ENCODE results near the gene KIF5B. TPM values are rescaled to one million over a fixed set of nuclear protein-coding genes. Genes with fewer than 3 reads are reported as not detected.

KIF5B gene
- total and polyA plus RNA-seq, 10 of the 15 experiments (the other 5 are each of a cell fraction or from before 2014, with no cell fraction given) = 14.7 to 47.4 (median 33.1) TPM

DNA sequence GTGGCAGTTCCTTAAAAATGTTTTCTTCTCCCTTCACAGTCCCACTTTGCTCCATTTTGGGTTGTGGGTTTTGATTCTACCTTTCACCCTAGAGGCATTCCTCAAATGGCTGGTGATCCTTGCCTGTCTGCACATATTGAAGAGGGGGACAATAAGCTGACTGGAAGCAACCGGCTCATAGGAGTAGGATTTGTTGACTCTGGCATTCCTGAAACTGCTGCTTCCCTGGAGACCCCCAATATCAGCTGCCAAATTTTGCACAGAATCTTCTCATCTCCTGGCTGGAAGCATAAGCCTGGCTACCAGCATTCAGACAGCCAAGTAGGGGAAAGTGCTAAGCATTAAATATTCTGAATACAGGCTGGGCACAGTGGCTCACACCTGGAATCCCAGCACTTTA lies 53.7 kb downstream of the KIF5B start:
- Histone ChIP-seq H3K4me3 (no peak overlapping the region), H3K27ac (ENCODE audit: control insufficient read depth, insufficient read depth) (no peak overlapping the region), H3K4me2 (ENCODE audit: control insufficient read depth, insufficient read depth) (no peak overlapping the region), H2AFZ (ENCODE audit: control insufficient read depth, low read depth, low read length) (no peak overlapping the region), H3K36me3 (ENCODE audit: control insufficient read depth in 2 of 2, insufficient read depth in 2 of 2, low read length in 1 of 2) (no peaks in the 10 kb centered on the region; a peak in 2 of 4 replicates), H3K4me1 (ENCODE audit: control insufficient read depth, insufficient read depth, low read length) (no peaks in the 10 kb centered on the region), H4K20me1 (ENCODE audit: control insufficient read depth, insufficient read depth) (no peaks in the 10 kb centered on the region), H3K27me3 (replicated peaks in 1 of 2; ENCODE audit: control insufficient read depth in 2 of 2, insufficient read depth in 2 of 2, low read length in 1 of 2) (no peaks in the 10 kb centered on the region), H3K9ac (ENCODE audit: control insufficient read depth, insufficient read depth, low read length) (no peak overlapping the region), H3K9me3 (replicated peaks; ENCODE audit: control insufficient read depth, insufficient read depth, low read length) (no peaks in the 10 kb centered on the region; the same call in 2 of the 3 replicates), H3K79me2 (ENCODE audit: control insufficient read depth, insufficient read depth, low read length) (no peaks in the 10 kb centered on the region)
- RAD21 ChIA-PET (ENCODE audit: unreplicated experiment) = interaction anchor here (2.2 kb wide), 1 partner anchor 141 kb away, joined by 6 read pairs; no protein-coding TSS in a partner anchor
- in situ Hi-C loops (cut with MboI) (no loop called here), intact Hi-C loops (cut with micrococcal nuclease; ENCODE audit: unreplicated experiment) (no loop called here)
- DNase-seq (ENCODE audit: low read depth, low spot score) (no peak), FAIRE-seq (no peak), ATAC-seq (no peak)
- CTCF ChIA-PET = interaction anchor here (1.0 to 9.2 kb wide), 2 partner anchors 72 to 141 kb away, joined by 3 to 112 read pairs; no protein-coding TSS in a partner anchor
- no TSS peak for BruUV-seq (replicated peaks)
- SMC1A ChIA-PET (ENCODE audit: uncharacterized antibody, unreplicated experiment) = interaction anchor here (0.8 kb wide), 1 partner anchor 140 kb away, joined by 4 read pairs; no protein-coding TSS in a partner anchor
- WGBS (ENCODE audit: insufficient coverage, insufficient replicate concordance, low lambda C conversion rate, missing lambda C conversion rate) = 95% methylated on average over 1 of the region's 1 CpG
- POLR2A ChIA-PET = no interaction called here
- TF ChIP-seq TBL1XR1 (IDR thresholded peaks at IDR 0.05; ENCODE audit: low read depth, low read length) (no peak), KAT2A (conservative IDR thresholded peaks at IDR 0.05; ENCODE audit: control insufficient read depth, low read depth, low read length) (no peak), EP300 (IDR thresholded peaks at IDR 0.05; ENCODE audit: borderline replicate concordance in 1 of 2, control insufficient read depth in 1 of 2, low read depth in 2 of 2, low read length in 2 of 2) (no peak), CBFB (IDR thresholded peaks at IDR 0.05; ENCODE audit: low read depth) (no peak), MTA3 (IDR thresholded peaks at IDR 0.05; ENCODE audit: borderline replicate concordance, low read length) (no peak), CHD4 (IDR thresholded peaks at IDR 0.05) (no peak), E2F8 (IDR thresholded peaks at IDR 0.05; ENCODE audit: low read depth, partially characterized antibody) (no peak), PBX3 (IDR thresholded peaks at IDR 0.05; ENCODE audit: insufficient replicate concordance, low read depth, low read length) (no peak), ZNF207 (IDR thresholded peaks at IDR 0.05; ENCODE audit: borderline replicate concordance) (no peak), PAX5 (IDR thresholded peaks at IDR 0.05; ENCODE audit: borderline replicate concordance, low read depth, low read length) (no peak), ZNF384 (IDR thresholded peaks at IDR 0.05; ENCODE audit: borderline replicate concordance, low read depth, low read length) (no peak), ZBTB33 (IDR thresholded peaks at IDR 0.05) (no peak), SMAD5 (IDR thresholded peaks at IDR 0.05; ENCODE audit: low read depth) (no peak), ZNF274 (IDR thresholded peaks at IDR 0.05; ENCODE audit: insufficient read depth, insufficient read length) (no peak)
- TF ChIP-seq, protein P1, sequence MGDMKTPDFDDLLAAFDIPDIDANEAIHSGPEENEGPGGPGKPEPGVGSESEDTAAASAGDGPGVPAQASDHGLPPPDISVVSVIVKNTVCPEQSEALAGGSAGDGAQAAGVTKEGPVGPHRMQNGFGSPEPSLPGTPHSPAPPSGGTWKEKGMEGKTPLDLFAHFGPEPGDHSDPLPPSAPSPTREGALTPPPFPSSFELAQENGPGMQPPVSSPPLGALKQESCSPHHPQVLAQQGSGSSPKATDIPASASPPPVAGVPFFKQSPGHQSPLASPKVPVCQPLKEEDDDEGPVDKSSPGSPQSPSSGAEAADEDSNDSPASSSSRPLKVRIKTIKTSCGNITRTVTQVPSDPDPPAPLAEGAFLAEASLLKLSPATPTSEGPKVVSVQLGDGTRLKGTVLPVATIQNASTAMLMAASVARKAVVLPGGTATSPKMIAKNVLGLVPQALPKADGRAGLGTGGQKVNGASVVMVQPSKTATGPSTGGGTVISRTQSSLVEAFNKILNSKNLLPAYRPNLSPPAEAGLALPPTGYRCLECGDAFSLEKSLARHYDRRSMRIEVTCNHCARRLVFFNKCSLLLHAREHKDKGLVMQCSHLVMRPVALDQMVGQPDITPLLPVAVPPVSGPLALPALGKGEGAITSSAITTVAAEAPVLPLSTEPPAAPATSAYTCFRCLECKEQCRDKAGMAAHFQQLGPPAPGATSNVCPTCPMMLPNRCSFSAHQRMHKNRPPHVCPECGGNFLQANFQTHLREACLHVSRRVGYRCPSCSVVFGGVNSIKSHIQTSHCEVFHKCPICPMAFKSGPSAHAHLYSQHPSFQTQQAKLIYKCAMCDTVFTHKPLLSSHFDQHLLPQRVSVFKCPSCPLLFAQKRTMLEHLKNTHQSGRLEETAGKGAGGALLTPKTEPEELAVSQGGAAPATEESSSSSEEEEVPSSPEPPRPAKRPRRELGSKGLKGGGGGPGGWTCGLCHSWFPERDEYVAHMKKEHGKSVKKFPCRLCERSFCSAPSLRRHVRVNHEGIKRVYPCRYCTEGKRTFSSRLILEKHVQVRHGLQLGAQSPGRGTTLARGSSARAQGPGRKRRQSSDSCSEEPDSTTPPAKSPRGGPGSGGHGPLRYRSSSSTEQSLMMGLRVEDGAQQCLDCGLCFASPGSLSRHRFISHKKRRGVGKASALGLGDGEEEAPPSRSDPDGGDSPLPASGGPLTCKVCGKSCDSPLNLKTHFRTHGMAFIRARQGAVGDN (IDR thresholded peaks at IDR 0.05) = no peak

Measured in GM12878 (cell line).